Measurements from ENCODE around the gene BRCC3.

DNA sequence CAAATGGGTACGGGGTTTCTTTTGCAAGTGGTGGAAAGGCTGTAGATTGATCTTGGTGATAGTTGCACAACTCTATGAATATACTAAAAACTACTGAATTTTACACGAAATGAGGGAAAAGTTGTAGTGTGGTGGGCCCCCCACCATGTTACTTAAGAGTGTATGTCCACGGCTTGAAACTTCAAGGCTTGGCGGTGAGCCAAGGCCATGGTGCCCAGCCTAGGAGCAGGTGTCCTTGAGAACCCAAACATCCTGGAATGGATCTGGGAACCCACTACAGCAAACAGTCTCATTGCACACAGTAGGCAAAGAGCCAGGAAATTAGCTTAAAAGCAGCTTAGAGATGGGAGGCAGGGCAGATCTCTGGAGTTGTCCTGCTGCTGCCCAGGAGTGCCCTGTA is 62.9 kb downstream of the BRCC3 start:
- TF ChIP-seq CTCF (IDR thresholded peaks at IDR 0.05; ENCODE audit: poor library complexity, severe bottlenecking), result no peak
- TF ChIP-seq MXI1 (conservative IDR thresholded peaks at IDR 0.05; ENCODE audit: poor library complexity, severe bottlenecking), result no peak
- no peak for TF ChIP-seq TAF1 (IDR thresholded peaks at IDR 0.05; ENCODE audit: low read depth)
- no peak for TF ChIP-seq EZH2 (IDR thresholded peaks at IDR 0.05; ENCODE audit: borderline replicate concordance, insufficient read depth, low read length, poor library complexity, severe bottlenecking)
